Epithelial cell of esophagus (primary cell): ENCODE measurements around the gene LCTL.
A peak's percentile ranks its signal among the peaks of the same experiment; 100 is the strongest.

Experiments used
- DNase-seq: peaks from one replicate; pipeline ENCODE4 v3.0.0; 2010; ENCODE audit warnings: low read depth
- H3K4me3 ChIP-seq: 2 replicates; pipeline ENCODE4 v1.5.1; 2011; ENCODE audit warnings: mild to moderate bottlenecking, low read length, control low read depth
- TF ChIP-seq, protein P1 (sequence below): IDR thresholded peaks from 2 replicates; pipeline ENCODE4 v1.5.1; 2011; ENCODE audit warnings: low read depth, mild to moderate bottlenecking, low read length, control low read depth, inconsistent platforms; ENCODE audit not compliant: insufficient read depth; ENCODE audit errors: missing control alignments

LCTL gene

DNA sequence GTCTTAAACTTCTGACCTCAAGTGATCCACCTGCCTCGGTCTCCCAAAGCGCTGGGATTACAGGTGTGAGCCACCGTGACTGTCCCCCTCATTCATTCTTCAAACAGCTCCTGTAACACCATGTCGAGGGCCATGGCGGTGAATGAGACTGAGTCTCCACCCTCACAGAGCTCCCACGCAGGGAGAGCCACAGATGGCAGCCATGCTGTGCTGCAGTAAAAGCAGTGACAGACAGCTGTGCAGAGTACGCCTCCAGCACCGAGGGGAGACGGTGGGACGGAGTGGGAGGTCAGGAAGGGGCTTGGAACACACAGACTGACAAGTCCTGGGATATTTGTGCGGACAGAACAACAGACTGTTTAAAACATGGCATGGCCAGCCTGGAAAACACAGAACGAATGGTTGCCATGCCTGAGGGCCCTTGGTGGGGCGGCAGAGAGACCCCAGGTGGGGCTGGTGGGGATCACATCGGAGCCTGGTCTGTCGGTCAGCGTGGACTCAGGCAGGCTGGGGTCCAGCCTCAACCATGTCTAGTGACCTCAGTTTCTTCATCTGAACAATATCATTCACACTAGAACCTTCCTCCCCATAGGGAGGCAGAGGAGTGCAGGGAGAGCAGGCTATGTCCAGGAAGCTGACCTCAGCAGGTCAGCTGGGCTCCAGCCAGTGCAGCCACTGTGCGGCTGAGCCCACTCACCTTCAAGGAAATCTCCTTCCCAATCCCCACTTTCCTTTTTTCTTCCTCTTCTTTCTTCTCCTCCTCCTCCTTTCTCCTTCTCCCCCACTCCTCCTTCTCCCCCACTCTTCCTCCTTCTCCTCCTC, 20.6 kb upstream of the LCTL start:
- TF ChIP-seq, protein P1, sequence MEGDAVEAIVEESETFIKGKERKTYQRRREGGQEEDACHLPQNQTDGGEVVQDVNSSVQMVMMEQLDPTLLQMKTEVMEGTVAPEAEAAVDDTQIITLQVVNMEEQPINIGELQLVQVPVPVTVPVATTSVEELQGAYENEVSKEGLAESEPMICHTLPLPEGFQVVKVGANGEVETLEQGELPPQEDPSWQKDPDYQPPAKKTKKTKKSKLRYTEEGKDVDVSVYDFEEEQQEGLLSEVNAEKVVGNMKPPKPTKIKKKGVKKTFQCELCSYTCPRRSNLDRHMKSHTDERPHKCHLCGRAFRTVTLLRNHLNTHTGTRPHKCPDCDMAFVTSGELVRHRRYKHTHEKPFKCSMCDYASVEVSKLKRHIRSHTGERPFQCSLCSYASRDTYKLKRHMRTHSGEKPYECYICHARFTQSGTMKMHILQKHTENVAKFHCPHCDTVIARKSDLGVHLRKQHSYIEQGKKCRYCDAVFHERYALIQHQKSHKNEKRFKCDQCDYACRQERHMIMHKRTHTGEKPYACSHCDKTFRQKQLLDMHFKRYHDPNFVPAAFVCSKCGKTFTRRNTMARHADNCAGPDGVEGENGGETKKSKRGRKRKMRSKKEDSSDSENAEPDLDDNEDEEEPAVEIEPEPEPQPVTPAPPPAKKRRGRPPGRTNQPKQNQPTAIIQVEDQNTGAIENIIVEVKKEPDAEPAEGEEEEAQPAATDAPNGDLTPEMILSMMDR: no peak
- no peak for DNase-seq
- H3K4me3 ChIP-seq: no peak overlapping the region

DNA sequence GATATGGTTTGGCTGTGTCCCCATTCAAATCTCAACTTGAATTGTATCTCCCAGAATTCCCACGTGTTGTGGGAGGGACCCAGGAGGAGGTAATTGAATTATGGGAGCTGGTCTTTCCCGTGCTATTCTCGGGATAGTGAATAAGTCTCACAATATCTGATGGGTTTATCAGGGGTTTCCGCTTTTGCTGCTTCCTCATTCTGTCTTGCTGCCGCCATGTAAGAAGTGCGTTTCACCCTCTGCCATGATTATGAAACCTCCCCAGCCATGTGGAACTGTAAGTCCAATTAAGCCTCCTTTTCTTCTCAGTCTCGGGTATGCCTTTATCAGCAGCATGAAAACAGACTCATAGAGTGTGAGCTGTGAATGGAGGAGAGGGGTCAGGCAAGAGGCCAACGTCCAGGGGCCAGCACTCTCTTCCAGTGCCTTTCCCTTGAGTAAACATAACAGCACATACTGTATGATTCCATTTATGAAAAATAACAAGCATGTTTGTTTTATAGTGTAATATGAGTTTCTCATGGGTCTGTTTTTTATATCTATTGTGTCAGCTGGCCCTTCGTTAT, 16.3 kb upstream of the LCTL start:
- no peak overlapping the region for H3K4me3 ChIP-seq
- TF ChIP-seq, protein P1: no peak

DNA sequence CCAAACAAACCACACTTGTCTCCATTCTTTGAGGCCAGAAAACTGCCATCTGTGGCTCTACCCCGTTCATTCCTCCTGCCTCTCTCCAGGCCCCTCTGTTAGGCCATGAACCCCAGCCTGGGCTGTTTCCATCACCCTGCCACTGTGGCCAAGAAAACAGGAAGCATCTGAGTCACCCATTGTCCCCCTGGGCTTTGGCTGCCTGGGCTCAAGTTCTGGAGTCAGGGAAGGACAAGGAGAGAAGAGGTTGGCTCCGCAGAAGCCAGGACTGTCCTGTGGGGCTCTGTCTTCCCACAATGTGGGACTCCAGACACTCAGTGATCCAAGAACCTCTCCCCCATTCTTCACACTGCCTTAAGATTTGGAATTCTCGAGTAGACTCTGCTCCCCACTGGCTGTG, 14.8 kb upstream of the LCTL start:
- H3K4me3 ChIP-seq: no peak overlapping the region
- no peak for DNase-seq
- TF ChIP-seq, protein P1: no peak

More for the DNA sequence above, 16.3 kb upstream of the LCTL start:
- DNase-seq: no peak

DNA sequence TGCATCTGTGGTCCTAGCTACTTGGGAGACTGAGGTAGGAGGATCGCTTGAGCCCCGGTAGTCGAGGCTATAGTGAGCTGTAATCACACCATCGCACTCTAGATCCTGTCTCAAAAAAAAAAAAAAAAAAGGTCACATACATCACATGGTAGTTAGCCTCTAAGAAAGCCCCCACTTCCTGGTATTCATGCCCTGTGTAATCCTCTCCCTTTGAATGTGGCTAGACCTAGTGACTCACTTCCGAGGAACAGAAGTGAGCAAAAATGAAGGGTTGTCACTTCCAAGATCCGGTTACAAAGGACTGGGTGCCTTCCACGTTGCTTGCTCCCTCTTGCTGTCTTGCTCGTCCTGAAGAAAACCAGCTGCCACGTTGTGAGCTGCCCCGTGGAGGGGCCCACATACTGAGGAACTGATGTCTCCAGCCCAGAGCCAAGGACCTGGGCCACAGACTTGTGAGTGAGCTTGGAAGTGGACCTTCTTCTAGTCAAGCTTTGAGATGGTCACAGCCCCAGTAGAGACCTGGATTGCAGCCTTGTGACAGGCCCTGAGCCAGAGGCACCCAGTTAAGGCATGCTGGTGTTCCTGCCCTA, 12.6 kb upstream of the LCTL start:
- peak; percentile 57 for DNase-seq
- TF ChIP-seq, protein P1: no peak
- no peak overlapping the region for H3K4me3 ChIP-seq

DNA sequence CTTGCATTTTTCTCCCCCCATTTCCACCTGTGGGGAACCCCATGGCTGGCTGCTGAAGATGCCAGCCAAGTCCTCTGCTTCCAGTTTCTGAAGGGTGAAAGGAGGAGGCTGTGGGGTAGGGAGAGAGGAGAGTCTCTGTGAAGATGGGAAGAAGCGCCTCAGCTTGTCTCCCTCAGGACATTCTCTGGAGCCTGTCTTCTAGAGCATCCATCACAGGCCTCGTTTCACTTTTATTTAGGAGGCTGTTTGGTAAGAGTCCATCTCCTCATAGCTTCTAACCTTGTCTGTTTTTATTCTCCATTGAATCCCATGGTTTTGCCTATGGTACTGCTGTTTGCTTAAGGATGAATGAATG, 8.8 kb upstream of the LCTL start:
- DNase-seq: no peak
- TF ChIP-seq, protein P1: no peak
- no peak overlapping the region for H3K4me3 ChIP-seq

DNA sequence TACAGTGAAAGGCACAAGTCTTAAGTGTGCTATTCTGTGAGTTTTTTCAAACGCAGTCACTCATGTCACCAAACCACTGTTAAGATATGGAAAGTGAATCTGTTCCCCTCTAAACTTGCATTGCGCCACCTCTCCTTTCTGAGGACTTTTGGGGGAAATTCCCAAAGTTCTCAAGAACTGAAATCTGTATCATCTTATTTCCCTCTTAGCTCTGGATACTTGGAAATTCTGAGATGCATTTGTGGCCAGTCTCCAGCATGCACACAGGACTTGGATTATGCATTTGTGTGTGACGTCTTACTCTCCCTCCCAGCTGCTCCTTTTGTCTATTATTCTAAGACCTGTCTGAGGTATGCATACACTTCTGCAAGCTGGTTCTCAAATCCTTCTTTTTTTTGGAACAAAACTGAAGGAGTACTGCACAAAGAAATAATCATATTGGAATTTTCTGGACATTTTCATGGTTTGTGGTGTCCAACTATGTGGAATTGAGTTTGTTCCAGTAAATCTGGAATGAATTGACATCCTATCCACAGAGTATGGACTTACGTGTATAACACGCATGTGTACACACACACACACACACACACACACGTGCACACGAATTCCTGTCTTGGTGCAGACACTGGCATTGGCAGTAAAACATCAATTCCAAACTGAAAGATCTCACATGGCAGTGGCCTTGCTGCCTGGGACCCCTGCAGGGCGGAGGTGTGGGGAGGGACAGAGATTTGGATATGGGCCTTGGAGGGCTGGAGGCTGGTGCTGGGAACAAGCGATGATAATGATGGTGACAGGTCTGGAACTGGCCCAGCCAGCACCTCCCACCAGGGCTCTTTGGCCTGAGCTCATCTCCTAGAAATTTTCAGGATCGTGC, 8.2 kb upstream of the LCTL start:
- H3K4me3 ChIP-seq: no peak overlapping the region
- no peak for DNase-seq
- TF ChIP-seq, protein P1: no peak
